CD14-positive monocyte (primary cell): Measurements from ENCODE around the gene EYS. TPM values are rescaled to one million over a fixed set of nuclear protein-coding genes. Genes with fewer than 3 reads are reported as not detected.

ENCODE experiments used
- DNase-seq, 3 donors: peaks; one replicate each; pipeline ENCODE4 v3.0.0-alpha.2; 2011 to 2022
- H2AFZ ChIP-seq: 2 replicates; pipeline ENCODE4 v1.6.0; 2012; ENCODE audit warnings: mild to moderate bottlenecking, low read depth, low read length, inconsistent platforms; ENCODE audit not compliant: insufficient read depth, poor library complexity, severe bottlenecking
- H3K27ac ChIP-seq, 2 donors: 1 replicate in 1 of 2; 2 replicates in 1 of 2; pipeline ENCODE4 v1.5.1; 2012 to 2013; ENCODE audit warnings: low read length in 2 of 2, control low read depth in 1 of 2, inconsistent platforms in 1 of 2, low read depth in 1 of 2, mild to moderate bottlenecking in 1 of 2
- H3K27me3 ChIP-seq, 2 donors: one replicate each; pipeline versions ENCODE4 v1.6.0 to v1.6.1; 2011 to 2013; ENCODE audit warnings: low read length in 2 of 2; ENCODE audit not compliant: control insufficient read depth in 2 of 2, insufficient read depth in 2 of 2
- H3K36me3 ChIP-seq, 2 donors: replicated peaks in 1 of 2; 1 replicate in 1 of 2; 2 replicates in 1 of 2; pipeline versions ENCODE4 v1.5.1 to v1.6.1; 2012 to 2013; ENCODE audit warnings: low read length in 2 of 2, control low read depth in 1 of 2, inconsistent platforms in 1 of 2, mild to moderate bottlenecking in 1 of 2; ENCODE audit not compliant: insufficient read depth in 2 of 2, control insufficient read depth in 1 of 2
- H3K4me1 ChIP-seq, 2 donors: 1 replicate in 1 of 2; 2 replicates in 1 of 2; pipeline versions ENCODE4 v1.5.1 to v1.6.1; 2012 to 2013; ENCODE audit warnings: low read length in 2 of 2, control low read depth in 1 of 2, inconsistent platforms in 1 of 2, mild to moderate bottlenecking in 1 of 2, moderate library complexity in 1 of 2; ENCODE audit not compliant: insufficient read depth in 2 of 2, control insufficient read depth in 1 of 2
- H3K4me2 ChIP-seq: replicated peaks from 2 replicates; pipeline ENCODE3; 2012; ENCODE audit warnings: low read length, moderate library complexity, mild to moderate bottlenecking; ENCODE audit not compliant: poor library complexity, severe bottlenecking; ENCODE audit errors: extremely low read depth
- H3K4me3 ChIP-seq, 3 experiments: fragments of 200-600 bp in 1 of 3; sonication (generic) in 1 of 3; replicated peaks in 1 of 3; 1 replicate in 2 of 3; 2 replicates in 1 of 3; pipeline ENCODE4 v1.5.1; 2011 to 2013; ENCODE audit warnings: low read length in 3 of 3, mild to moderate bottlenecking in 3 of 3, control low read depth in 2 of 3, low read depth in 2 of 3, inconsistent platforms in 1 of 3, moderate library complexity in 1 of 3
- H3K79me2 ChIP-seq: 2 replicates; pipeline ENCODE4 v1.6.0; 2012; ENCODE audit warnings: mild to moderate bottlenecking, control low read depth, inconsistent platforms, low read length, moderate library complexity; ENCODE audit not compliant: insufficient read depth
- H3K9ac ChIP-seq: 2 replicates; pipeline ENCODE4 v1.6.0; 2017; ENCODE audit warnings: low read length, mild to moderate bottlenecking; ENCODE audit not compliant: insufficient read depth, poor library complexity, severe bottlenecking
- H3K9me3 ChIP-seq, 2 donors: replicated peaks in 1 of 2; 1 replicate in 1 of 2; 2 replicates in 1 of 2; pipeline versions ENCODE4 v1.5.1 to v1.6.1; 2012 to 2013; ENCODE audit warnings: low read length in 2 of 2, control low read depth in 1 of 2; ENCODE audit not compliant: control insufficient read depth in 1 of 2, insufficient read depth in 1 of 2
- H4K20me1 ChIP-seq: 2 replicates; pipeline ENCODE4 v1.6.0; 2012; ENCODE audit warnings: mild to moderate bottlenecking, low read length, control low read depth, moderate library complexity; ENCODE audit not compliant: insufficient read depth
- H3K27ac Mint-ChIP-seq, 7 donors: one replicate each; pipeline ENCODE4 v1.8.0; 2020; ENCODE audit warnings: mild to moderate bottlenecking in 7 of 7, mixed read lengths in 7 of 7, moderate library complexity in 6 of 7, inconsistent platforms in 2 of 7
- H3K27me3 Mint-ChIP-seq, 3 donors: one replicate each; pipeline ENCODE4 v1.8.0; 2021 to 2022; ENCODE audit warnings: low read depth in 3 of 3, mild to moderate bottlenecking in 3 of 3, mixed read lengths in 3 of 3, moderate library complexity in 3 of 3, inconsistent platforms in 1 of 3
- H3K36me3 Mint-ChIP-seq, 2 donors: one replicate each; pipeline ENCODE4 v1.8.0; 2020; ENCODE audit warnings: mixed read lengths in 2 of 2, inconsistent platforms in 1 of 2, mild to moderate bottlenecking in 1 of 2
- H3K4me1 Mint-ChIP-seq: one replicate; pipeline ENCODE4 v1.8.0; 2020; ENCODE audit warnings: mild to moderate bottlenecking, mixed read lengths
- H3K4me3 Mint-ChIP-seq, 2 donors: one replicate each; pipeline ENCODE4 v1.8.0; 2020; ENCODE audit warnings: mild to moderate bottlenecking in 2 of 2, mixed read lengths in 2 of 2, moderate library complexity in 1 of 2
- H3K9me3 Mint-ChIP-seq, 7 donors: one replicate each; pipeline ENCODE4 v1.8.0; 2020 to 2022; ENCODE audit warnings: mixed read lengths in 7 of 7, mild to moderate bottlenecking in 6 of 7, moderate library complexity in 6 of 7, inconsistent platforms in 2 of 7
- CTCF ChIP-seq: fragments of 200-600 bp; IDR thresholded peaks from one replicate; pipeline ENCODE4 v1.8.0; 2022; ENCODE audit warnings: antibody characterized with exemption, mild to moderate bottlenecking
- WGBS: methylation state at CpG from one replicate; pipeline ENCODE4 v1.1.5; 2013; ENCODE audit warnings: missing lambda C conversion rate; ENCODE audit not compliant: insufficient coverage; 5-methylcytosine and 5-hydroxymethylcytosine counted together
- intact Hi-C, 2 donors: fragments of 100-400 bp; cut with micrococcal nuclease; formaldehyde crosslinking; loops; one replicate each; pipeline versions ENCODE4 v1.15.0 to v1.15.1; 2023
- polyA plus RNA-seq, 3 donors: library from polyadenylated mRNA; depleted of rRNA in 1 of 3; unstranded in 2 of 3; stranded (reverse) in 1 of 3; fragments of 300-500 nt in 2 of 3; fragments of >200 nt in 1 of 3; fragmentation: Illumina TruSeq in 2 of 3; gene quantifications; 1 replicate in 2 of 3; 2 replicates in 1 of 3; pipeline ENCODE4 v1.2.3, GENCODE V29; 2012 to 2021

The EYS gene
- polyA plus RNA-seq, 3 donors, result 0.01 to 0.03 TPM; not detected in 1

DNA sequence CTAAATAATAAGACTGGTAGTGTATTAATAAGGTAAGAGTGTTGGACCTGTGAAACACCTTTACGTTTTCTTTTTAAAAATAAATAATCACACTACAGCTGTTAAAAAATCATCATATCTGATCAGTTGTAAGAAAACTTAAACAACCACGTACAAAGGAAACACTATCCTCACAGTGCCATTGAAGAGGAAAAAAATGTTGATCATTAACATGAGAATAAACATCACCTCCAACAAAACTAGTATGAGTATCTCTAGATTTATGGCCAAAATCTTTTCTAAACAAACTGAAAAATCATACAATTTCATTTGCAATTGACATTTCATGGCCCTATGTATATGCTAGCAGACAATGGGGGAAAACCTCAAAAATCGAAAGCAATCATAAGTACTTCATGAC lies 590 bp downstream of the EYS start:
- no peaks in the 10 kb centered on the region for H3K4me1 Mint-ChIP-seq
- no CpG with 5 or more reads among the region's 3 CpGs for WGBS

GRCh38 chr6:65701325-65701724 lies 5.7 kb downstream of the EYS start:
- Histone ChIP-seq H3K9me3 (no peaks in the 10 kb centered on the region), H3K27me3 (no peaks in the 10 kb centered on the region), H3K4me1 (no peaks in the 10 kb centered on the region), H2AFZ (no peak overlapping the region), H3K4me2 (no peak overlapping the region), H4K20me1 (no peaks in the 10 kb centered on the region), H3K79me2 (no peaks in the 10 kb centered on the region), H3K4me3 (no peak overlapping the region), H3K9ac (no peak overlapping the region), H3K27ac (no peak overlapping the region), H3K36me3 (no peaks in the 10 kb centered on the region)
- 64% methylated on average over 1 of the region's 1 CpG for WGBS
- intact Hi-C loops, result no loop called here
- peaks cover 0 to 3% (median 0%) of the 10 kb centered on the region in 7 donors for H3K9me3 Mint-ChIP-seq
- no peak overlapping the region for H3K4me3 Mint-ChIP-seq
- no peak overlapping the region for H3K27ac Mint-ChIP-seq
- TF ChIP-seq CTCF, result no peak
- no peaks in the 10 kb centered on the region for H3K36me3 Mint-ChIP-seq
- DNase-seq, result no peak
- no peaks in the 10 kb centered on the region for H3K27me3 Mint-ChIP-seq
- H3K4me1 Mint-ChIP-seq, result no peaks in the 10 kb centered on the region

More for the DNA sequence above, 590 bp downstream of the EYS start:
- H3K36me3 ChIP-seq, result no peaks in the 10 kb centered on the region
- no peaks in the 10 kb centered on the region for H3K79me2 ChIP-seq
- H4K20me1 ChIP-seq, result no peaks in the 10 kb centered on the region
- no peak overlapping the region for H3K4me3 Mint-ChIP-seq
- H3K9ac ChIP-seq, result no peak overlapping the region
- no peaks in the 10 kb centered on the region for H3K27me3 Mint-ChIP-seq
- H3K27ac ChIP-seq, result no peak overlapping the region
- no peak for DNase-seq
- no peak for TF ChIP-seq CTCF
- no peak overlapping the region for H3K4me3 ChIP-seq
- H3K36me3 Mint-ChIP-seq, result no peaks in the 10 kb centered on the region
- no peak overlapping the region for H2AFZ ChIP-seq
- peaks cover 0 to 3% (median 1%) of the 10 kb centered on the region in 7 donors for H3K9me3 Mint-ChIP-seq
- H3K9me3 ChIP-seq, result no peaks in the 10 kb centered on the region
- H3K27ac Mint-ChIP-seq, result no peak overlapping the region
- intact Hi-C loops, result no loop called here
- H3K4me2 ChIP-seq, result no peak overlapping the region
- H3K4me1 ChIP-seq, result no peaks in the 10 kb centered on the region
- no peaks in the 10 kb centered on the region for H3K27me3 ChIP-seq
